RWPE1 (cell line): ENCODE results near the gene ACVRL1.

Experiments
- CTCF ChIA-PET: fragments of 350-600 bp; sonication (Branson Sonifier 250); formaldehyde crosslinking; extraction: SDS; loops from one replicate; lab custom pipeline; 2021; lab: Yijun Ruan, JAX
- POLR2A ChIA-PET: fragments of 400-600 bp; formaldehyde crosslinking; extraction: SDS; loops from one replicate; lab custom pipeline; 2020; ENCODE audit warnings: antibody characterized with exemption; ENCODE audit not compliant: low non-redundant PET; lab: Yijun Ruan, JAX
- DNase-seq: peaks from one replicate; pipeline ENCODE4 v3.0.0; 2012; ENCODE audit warnings: low spot score
- H3K27ac ChIP-seq: fragments of 450-650 bp; 2 replicates; pipeline ENCODE4 v1.5.1; 2017
- TF ChIP-seq, protein P1 (sequence below): fragments of 450-650 bp; conservative IDR thresholded peaks from 2 replicates; pipeline ENCODE4 v1.5.1; 2017; ENCODE audit warnings: low read depth, mild to moderate bottlenecking

The ACVRL1 gene

DNA sequence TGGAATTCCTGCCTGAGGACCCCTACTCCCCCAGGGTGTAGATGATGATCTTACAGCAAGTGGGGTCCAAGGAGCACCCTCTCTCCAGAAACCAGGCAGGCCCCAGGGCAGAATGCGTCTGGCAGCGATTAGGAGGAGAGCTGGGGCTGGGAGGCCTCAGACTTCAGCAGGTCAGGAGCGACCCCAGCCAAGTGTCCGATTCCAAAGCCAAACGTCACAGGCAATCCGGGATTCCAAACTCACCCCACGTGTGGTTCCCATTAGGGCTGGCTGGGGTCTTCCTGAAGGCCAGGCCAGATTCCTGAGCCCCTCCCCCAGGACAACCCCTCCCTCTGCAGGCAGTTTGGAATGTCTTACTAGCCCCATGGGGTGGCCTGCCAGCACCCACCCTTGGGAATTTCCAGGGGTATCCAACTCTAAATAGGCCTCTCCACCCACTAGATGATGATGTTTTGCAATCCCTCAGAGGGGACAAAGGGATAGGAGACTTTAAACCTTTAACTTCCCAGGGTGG, 41.5 kb upstream of the ACVRL1 start:
- no peak for DNase-seq
- TF ChIP-seq, protein P1, sequence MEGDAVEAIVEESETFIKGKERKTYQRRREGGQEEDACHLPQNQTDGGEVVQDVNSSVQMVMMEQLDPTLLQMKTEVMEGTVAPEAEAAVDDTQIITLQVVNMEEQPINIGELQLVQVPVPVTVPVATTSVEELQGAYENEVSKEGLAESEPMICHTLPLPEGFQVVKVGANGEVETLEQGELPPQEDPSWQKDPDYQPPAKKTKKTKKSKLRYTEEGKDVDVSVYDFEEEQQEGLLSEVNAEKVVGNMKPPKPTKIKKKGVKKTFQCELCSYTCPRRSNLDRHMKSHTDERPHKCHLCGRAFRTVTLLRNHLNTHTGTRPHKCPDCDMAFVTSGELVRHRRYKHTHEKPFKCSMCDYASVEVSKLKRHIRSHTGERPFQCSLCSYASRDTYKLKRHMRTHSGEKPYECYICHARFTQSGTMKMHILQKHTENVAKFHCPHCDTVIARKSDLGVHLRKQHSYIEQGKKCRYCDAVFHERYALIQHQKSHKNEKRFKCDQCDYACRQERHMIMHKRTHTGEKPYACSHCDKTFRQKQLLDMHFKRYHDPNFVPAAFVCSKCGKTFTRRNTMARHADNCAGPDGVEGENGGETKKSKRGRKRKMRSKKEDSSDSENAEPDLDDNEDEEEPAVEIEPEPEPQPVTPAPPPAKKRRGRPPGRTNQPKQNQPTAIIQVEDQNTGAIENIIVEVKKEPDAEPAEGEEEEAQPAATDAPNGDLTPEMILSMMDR, result no peak
- ChIA-PET POLR2A (no interaction called here), CTCF (interaction anchor here (1.5 kb wide), 1 partner anchor 9 kb away, joined by 6 read pairs; no protein-coding TSS in a partner anchor)
- no peak overlapping the region for H3K27ac ChIP-seq

DNA sequence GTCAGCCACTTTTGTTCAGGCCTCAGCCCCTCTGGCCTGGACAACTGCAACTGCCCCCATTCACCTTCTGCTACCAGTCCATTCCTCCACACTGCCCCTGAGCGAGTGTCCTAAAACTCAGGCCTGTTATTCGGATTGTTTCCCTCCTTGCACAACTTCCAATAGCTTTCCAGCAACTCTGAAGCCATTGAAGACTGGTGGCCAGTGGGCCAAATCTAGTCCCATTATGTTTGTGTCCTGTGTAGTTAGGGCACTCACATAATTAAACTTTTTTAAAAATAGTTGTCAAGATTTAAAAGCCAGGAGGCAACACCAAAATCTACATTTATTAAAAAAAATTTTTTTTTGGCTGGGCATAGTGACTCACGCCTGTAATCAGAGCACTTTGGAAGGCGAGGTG, 41.0 kb upstream of the ACVRL1 start:
- CTCF ChIA-PET, result interaction anchor here (1.5 kb wide), 1 partner anchor 9 kb away, joined by 6 read pairs; no protein-coding TSS in a partner anchor
- POLR2A ChIA-PET, result no interaction called here
- TF ChIP-seq, protein P1, result no peak
- no peak overlapping the region for H3K27ac ChIP-seq
- no peak for DNase-seq

DNA sequence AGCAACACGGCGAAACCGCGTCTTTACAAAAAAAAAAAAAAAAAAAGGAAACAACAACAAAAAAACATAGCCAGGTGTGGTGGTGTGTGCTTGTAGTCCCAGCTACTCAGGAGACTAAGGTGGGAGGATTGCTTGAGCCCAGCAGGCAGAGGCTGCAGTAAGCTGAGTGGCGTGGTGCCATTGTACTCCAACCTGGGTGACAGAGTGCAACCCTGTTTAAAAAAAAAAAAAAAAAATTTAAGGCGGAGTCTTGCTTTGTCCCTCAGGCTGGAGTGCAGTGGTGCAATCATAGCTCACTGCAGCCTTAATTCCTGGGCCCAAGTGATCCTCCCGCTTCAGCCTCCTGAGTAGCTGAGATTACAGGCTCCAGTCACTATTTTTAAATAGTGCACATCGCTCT, 40.5 kb upstream of the ACVRL1 start:
- POLR2A ChIA-PET, result no interaction called here
- no peak for DNase-seq
- H3K27ac ChIP-seq, result no peak overlapping the region
- CTCF ChIA-PET, result interaction anchor here (0.7 to 1.5 kb wide), 2 partner anchors 9 to 249 kb away, joined by 4 to 6 read pairs; no protein-coding TSS in a partner anchor
- TF ChIP-seq, protein P1, result no peak

DNA sequence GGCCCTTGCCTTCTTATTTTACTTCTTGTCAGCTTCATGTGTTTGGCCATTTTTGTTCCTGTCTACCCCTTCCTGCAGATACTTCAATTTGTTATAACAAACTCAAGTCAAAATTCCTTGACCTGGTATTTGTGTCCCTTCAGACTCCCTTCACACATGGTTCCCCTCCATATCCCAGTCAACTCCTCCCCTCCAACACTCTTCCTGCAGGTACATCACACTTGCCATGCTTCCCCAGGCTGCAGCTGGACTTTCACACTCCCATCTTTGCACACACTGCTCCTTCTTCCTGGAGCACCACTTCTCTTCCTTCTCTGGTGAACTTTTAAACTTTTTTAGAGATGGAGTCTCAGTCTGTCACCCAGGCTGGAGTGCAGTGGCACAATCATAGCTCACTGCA, 39.9 kb upstream of the ACVRL1 start:
- DNase-seq, result no peak
- ChIA-PET POLR2A (no interaction called here), CTCF (interaction anchor here (0.7 kb wide), 1 partner anchor 249 kb away, joined by 4 read pairs; no protein-coding TSS in a partner anchor)
- H3K27ac ChIP-seq, result no peak overlapping the region
- TF ChIP-seq, protein P1, result no peak

DNA sequence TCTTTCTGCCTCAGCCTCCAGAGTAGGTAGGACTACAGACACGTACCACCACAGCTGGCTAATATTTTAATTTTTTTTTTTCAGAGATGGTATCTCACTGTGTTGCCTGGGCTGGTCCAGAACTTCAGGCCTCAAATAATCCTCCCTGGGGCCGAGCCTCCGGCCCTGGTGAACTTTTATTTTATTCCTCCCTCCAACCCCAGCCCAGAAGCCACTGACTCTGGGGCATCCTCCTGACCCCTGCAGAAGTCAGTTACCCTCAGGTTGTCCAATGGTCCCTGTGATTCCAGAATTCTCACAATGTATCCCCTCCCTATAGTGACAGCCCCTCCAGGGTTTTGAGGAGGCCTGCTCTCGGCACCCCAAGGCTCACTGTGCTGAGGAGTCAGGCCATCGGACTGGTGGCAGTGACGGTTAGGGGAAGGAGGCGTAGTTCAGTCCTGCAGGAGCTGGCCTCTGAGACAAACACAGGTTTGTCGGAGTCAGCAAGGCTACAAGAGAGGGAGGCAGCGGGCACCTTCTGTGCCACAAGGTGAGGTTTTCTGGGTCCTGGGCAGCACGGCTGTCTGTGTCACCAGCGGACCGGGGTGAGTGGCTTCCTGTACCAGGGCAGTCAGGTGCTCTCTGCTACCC, 39.4 kb upstream of the ACVRL1 start:
- POLR2A ChIA-PET, result no interaction called here
- TF ChIP-seq, protein P1, result no peak
- no peak overlapping the region for H3K27ac ChIP-seq
- CTCF ChIA-PET, result no interaction called here
- DNase-seq, result no peak

DNA sequence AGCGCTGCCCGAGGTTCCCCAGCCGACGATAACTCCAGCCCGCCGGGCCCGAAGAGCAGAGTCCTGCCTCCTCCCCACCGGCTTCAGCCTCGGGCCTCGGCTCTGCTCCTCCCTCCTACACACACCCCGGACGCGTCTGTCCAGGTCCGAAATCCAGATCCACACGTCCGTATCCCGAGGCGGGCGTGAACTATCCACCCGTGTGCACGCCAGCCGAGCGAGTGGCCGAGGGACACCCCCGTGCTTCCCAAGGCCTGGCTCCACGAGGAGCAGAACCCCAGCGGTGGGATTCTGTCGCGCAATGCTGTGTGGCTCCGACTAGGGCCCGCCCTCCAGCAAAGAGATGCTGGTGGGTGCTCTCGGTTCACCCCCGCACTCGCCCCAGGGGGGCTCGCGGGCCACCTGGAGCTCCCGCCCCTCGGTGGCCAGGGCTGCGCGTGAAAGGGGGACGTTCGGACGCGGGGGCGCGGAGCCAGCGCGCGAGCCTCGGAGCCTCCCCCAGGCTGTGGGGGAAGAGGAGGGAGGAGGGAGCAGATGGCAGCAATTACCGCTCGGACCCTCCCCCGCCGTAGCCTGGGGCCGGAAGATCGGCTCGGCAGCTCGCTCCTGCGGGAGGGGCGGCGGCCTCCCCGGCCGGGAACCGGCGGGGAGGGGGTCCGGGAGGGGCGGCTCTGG, 38.3 kb upstream of the ACVRL1 start:
- POLR2A ChIA-PET, result no interaction called here
- CTCF ChIA-PET, result interaction anchor here (0.6 kb wide), 1 partner anchor 65 kb away, joined by 3 read pairs; no protein-coding TSS in a partner anchor
- TF ChIP-seq, protein P1, result no peak
- DNase-seq, result no peak
- no peak overlapping the region for H3K27ac ChIP-seq
